ENCODE results near the gene KCNIP2.

KCNIP2 gene

DNA sequence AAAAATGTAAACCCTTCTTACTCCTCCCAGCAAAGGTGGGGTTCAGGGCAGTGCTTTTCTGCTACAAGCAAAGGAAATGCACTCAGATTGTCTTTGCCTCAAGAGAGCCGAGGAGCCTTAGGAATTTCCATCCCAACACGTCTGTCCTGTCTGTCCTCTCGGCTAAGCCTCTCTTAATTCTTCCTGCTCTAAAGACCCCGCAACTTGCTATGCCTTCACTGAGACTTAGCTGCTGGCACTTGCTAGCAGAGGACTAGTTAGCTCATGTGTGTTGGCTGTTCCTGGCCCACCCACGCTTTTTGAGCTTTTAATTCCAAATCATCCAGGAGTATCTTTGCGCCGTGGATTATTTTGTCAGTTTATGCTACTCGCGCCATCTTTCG is 59.9 kb downstream of the KCNIP2 start:
- Histone ChIP-seq H2AFZ (ENCODE audit: low read depth, low read length) (peak overlapping the region; percentile 60; the same call in 1 of the 2 replicates), H3K36me3 (replicated peaks; ENCODE audit: low read depth, low read length) (peaks cover 21% of the 10 kb centered on the region), H3K27ac (ENCODE audit: low read length) (no peak overlapping the region)

DNA sequence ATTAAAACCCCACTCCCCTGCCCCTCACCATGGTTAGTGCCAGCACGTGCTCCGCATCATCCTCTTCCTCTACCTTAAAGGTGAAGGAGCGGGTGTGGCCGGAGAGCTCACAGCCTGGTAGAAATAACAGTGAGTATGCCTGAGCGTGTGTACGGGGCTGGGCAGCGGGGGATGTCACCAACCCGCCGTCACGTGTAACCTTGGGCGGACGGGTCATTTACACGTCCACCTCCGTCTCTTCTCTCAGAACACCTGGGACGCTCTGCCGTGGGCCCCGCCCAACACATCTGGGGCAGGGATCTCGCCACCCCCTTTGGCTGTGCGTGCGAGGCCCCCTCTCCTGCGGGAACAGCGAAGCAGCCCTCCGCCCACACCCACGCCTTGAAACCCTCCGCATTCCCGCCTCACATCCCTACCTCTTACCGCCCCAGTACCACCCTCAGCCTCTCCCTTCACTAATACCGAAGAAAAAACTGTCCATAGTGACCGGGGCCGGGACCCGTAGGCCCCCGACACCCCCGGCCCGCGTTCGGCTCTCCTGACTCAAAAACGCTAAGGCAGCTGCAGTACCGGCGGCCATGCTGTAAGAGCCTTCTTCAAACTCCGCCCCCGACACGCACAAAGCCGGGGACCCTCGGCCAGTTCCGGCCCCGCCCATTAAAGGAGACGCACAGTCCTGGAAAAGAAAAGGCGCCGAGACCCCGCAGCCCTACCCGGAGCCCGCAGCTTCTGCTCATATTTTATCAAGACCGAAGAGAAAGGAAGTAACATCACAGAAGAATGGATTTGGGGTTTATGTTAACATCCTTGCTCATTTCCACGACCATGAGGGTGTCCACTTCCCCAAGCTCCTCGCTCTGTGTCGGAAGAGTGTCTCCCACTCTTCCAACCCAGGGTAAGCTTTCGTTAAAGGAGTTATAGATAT is 60.5 kb downstream of the KCNIP2 start, which contains the start of gene NPM3:
Gene NPM3, minus strand, starts transcription at position 636 of the 925 bp plus-strand sequence. Its CDS starts 56 bp downstream, at position 580.
- no peaks in the 10 kb centered on the region for H3K27me3 ChIP-seq (ENCODE audit: low read depth, low read length)

More for the DNA sequence above, 59.9 kb downstream of the KCNIP2 start:
- Histone ChIP-seq H3K4me1 (ENCODE audit: low read length) (peaks cover 36% of the 10 kb centered on the region), H3K9ac (ENCODE audit: low read length) (peak overlapping the region; percentile 74), H3K4me3 (ENCODE audit: low read length) (peak overlapping the region; percentile 94), H4K20me1 (ENCODE audit: insufficient read depth, low read length) (0 out of 2 replicates have a peak, but pooled peaks cover 3% of the 10 kb centered on the region), H3K4me2 (ENCODE audit: low read length) (peak overlapping the region; percentile 86), H3K27me3 (ENCODE audit: low read depth, low read length) (no peaks in the 10 kb centered on the region), H3K9me3 (ENCODE audit: insufficient read depth, low read length) (no peaks in the 10 kb centered on the region), H3K79me2 (ENCODE audit: low read length) (peaks cover 17% of the 10 kb centered on the region)
- TF ChIP-seq EZH2phosphoT487 (IDR thresholded peaks at IDR 0.05; ENCODE audit: low read depth), result no peak
- TF ChIP-seq, protein P1, sequence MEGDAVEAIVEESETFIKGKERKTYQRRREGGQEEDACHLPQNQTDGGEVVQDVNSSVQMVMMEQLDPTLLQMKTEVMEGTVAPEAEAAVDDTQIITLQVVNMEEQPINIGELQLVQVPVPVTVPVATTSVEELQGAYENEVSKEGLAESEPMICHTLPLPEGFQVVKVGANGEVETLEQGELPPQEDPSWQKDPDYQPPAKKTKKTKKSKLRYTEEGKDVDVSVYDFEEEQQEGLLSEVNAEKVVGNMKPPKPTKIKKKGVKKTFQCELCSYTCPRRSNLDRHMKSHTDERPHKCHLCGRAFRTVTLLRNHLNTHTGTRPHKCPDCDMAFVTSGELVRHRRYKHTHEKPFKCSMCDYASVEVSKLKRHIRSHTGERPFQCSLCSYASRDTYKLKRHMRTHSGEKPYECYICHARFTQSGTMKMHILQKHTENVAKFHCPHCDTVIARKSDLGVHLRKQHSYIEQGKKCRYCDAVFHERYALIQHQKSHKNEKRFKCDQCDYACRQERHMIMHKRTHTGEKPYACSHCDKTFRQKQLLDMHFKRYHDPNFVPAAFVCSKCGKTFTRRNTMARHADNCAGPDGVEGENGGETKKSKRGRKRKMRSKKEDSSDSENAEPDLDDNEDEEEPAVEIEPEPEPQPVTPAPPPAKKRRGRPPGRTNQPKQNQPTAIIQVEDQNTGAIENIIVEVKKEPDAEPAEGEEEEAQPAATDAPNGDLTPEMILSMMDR (IDR thresholded peaks at IDR 0.05; ENCODE audit: low read depth, low read length), result no peak

DNA sequence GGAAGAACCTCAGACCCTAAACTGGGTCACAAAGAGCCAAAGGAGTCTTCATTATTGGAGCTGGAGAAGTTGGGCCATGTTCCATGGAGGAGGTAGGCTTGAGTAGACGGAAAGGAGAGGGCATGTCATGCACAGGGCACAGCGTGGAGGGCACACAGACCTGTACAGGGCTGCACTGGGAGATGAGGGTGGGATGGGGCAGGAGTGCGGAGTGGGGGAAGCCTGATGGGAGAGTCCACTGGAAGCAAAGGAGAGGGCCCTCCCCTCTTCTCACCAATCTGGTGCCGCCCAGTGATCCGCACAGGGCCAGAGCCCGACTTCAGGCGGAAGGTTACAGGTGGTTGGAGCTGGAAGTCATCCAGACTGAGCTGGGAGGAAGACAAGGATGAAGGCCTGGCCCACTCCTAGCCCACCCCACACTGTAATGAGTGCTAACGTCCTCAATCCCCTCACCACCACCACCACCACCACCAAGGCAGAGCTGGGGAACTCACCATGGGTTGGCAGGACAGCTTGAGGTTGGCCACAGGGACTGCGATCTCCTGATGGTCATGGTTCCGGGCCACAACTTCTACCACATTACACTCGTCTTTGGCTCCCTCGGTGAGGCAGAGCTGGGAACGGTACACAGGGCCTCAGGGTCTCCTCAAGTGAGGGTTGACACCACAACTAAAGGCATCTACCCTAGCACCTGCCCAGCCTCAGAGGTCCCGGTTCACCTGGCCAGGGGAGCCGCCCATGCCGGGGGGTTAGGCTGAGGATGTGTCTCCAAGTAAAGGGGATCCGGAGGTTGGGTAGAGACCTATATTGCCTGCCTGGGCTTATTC is 61.4 kb downstream of the KCNIP2 start:
- Histone ChIP-seq H3K27ac (ENCODE audit: low read length) (no peak overlapping the region), H3K4me1 (ENCODE audit: low read length) (peaks cover 41% of the 10 kb centered on the region), H3K79me2 (ENCODE audit: low read length) (peaks cover 17% of the 10 kb centered on the region), H3K36me3 (replicated peaks; ENCODE audit: low read depth, low read length) (peaks cover 19% of the 10 kb centered on the region), H3K9me3 (ENCODE audit: insufficient read depth, low read length) (no peaks in the 10 kb centered on the region), H3K27me3 (ENCODE audit: low read depth, low read length) (no peaks in the 10 kb centered on the region), H3K4me2 (ENCODE audit: low read length) (peak overlapping the region; percentile 86), H3K4me3 (ENCODE audit: low read length) (peak overlapping the region; percentile 94), H4K20me1 (ENCODE audit: insufficient read depth, low read length) (0 out of 2 replicates have a peak, but pooled peaks cover 3% of the 10 kb centered on the region), H2AFZ (ENCODE audit: low read depth, low read length) (no peak overlapping the region), H3K9ac (ENCODE audit: low read length) (peak overlapping the region; percentile 74)
- no peak for TF ChIP-seq EZH2phosphoT487 (IDR thresholded peaks at IDR 0.05; ENCODE audit: low read depth)
- TF ChIP-seq, protein P1 (IDR thresholded peaks at IDR 0.05; ENCODE audit: low read depth, low read length), result no peak

More for the DNA sequence above, 60.5 kb downstream of the KCNIP2 start, which contains the start of gene NPM3:
- H3K9ac ChIP-seq (ENCODE audit: low read length), result peak within 1 kb of the TSS; percentile 74
- H3K4me2 ChIP-seq (ENCODE audit: low read length), result peak within 1 kb of the TSS; percentile 86
- H3K4me1 ChIP-seq (ENCODE audit: low read length), result peaks cover 41% of the 10 kb centered on the region
- peak within 1 kb of the TSS; percentile 68 for H2AFZ ChIP-seq (ENCODE audit: low read depth, low read length)
- H3K79me2 ChIP-seq (ENCODE audit: low read length), result peaks cover 17% of the 10 kb centered on the region
- no peak within 1 kb of the TSS for H3K27ac ChIP-seq (ENCODE audit: low read length)
- peak within 1 kb of the TSS; percentile 94 for H3K4me3 ChIP-seq (ENCODE audit: low read length)
- H4K20me1 ChIP-seq (ENCODE audit: insufficient read depth, low read length), result 0 out of 2 replicates have a peak, but pooled peaks cover 3% of the 10 kb centered on the region
- no peaks in the 10 kb centered on the region for H3K9me3 ChIP-seq (ENCODE audit: insufficient read depth, low read length)
- peaks cover 21% of the 10 kb centered on the region for H3K36me3 ChIP-seq (replicated peaks; ENCODE audit: low read depth, low read length)
- TF ChIP-seq, protein P1 (IDR thresholded peaks at IDR 0.05; ENCODE audit: low read depth, low read length), result no peak
- no peak for TF ChIP-seq EZH2phosphoT487 (IDR thresholded peaks at IDR 0.05; ENCODE audit: low read depth)

Data from OCI-LY3 (cell line).